HG02981 (cell line): ENCODE data around the gene HES7.

Source experiments
- ATAC-seq: cut with Tn5 transposase; IDR thresholded peaks from one replicate; pipeline ENCODE4 v1.9.1; 2021; ENCODE audit warnings: mild to moderate bottlenecking, moderate library complexity; ENCODE audit not compliant: unreplicated experiment

HES7 gene

DNA sequence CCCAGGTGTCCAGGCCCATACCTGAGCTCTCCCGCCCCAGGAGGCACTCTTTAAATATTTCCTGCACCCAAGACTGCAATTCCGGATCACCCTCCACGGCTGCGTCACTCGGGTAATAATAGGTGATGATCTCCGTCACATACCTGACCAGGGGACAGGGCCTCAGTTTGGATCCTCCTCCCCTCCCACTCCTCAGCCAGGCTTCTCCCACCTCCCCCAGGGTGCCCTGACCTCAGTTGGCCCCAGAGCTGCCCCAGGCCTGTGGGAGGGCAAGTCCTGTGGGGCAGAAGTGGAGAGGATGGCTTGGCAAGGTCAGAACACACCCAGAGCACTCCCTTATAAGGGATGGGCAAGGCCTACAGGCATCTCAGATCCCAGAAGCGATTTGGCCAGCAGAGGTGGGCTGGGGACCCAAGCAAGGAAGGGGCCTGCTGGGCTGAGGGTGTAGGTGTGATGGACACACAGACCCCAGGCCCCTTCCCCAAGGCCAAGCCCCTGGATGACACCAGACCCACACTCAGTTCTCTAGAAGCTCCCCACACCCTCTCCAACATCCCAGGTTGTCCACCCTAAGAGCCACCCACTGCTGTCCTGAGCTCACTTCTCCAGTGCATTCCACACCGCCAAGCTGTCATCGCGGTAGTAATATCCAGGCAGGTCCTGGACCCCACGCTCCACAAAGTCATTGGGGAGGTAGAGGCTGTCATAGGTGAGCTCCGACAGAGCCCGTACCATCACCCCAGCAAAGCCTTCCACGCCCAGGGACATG, 48.1 kb downstream of the HES7 start:
- ATAC-seq = no peak

DNA sequence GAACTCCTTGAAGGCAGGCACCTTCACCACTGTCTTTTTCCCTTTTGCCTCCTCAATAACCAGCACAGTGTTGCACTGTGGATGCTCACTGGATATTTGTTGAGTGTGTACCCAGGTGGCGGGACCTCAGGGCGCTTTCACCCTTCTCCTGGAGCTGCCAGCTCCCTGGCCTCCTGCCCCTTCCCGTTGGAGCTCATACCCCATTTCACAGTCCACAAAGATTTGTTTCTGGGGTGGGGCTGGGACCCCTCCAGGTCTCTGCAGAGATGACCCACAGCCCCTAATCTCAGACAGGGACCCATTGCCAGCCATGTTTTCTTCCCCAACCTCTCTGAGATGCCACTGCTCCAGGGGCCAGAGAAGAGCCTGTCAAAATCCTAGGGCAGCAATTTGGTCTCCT, 48.8 kb downstream of the HES7 start:
- ATAC-seq = no peak

DNA sequence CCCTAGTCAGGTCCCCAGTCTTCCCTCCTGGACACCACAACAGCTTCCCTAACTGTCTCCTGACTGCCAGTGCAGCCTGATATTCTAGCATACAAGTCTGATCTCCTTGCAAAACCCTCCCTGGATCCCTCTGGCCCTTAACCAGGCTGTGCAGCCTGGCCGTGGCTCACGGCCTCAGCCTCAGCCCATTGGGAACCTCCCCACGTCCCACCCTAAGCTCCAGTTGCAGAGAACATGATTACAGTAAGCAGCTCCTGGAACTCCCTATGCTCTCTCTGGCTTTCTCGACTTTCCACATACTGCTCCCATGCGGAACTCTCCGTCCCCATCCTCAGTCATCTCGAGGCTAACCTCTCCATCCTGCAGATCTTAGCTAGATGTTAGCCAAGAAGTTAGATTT, 49.4 kb downstream of the HES7 start:
- ATAC-seq = no peak

DNA sequence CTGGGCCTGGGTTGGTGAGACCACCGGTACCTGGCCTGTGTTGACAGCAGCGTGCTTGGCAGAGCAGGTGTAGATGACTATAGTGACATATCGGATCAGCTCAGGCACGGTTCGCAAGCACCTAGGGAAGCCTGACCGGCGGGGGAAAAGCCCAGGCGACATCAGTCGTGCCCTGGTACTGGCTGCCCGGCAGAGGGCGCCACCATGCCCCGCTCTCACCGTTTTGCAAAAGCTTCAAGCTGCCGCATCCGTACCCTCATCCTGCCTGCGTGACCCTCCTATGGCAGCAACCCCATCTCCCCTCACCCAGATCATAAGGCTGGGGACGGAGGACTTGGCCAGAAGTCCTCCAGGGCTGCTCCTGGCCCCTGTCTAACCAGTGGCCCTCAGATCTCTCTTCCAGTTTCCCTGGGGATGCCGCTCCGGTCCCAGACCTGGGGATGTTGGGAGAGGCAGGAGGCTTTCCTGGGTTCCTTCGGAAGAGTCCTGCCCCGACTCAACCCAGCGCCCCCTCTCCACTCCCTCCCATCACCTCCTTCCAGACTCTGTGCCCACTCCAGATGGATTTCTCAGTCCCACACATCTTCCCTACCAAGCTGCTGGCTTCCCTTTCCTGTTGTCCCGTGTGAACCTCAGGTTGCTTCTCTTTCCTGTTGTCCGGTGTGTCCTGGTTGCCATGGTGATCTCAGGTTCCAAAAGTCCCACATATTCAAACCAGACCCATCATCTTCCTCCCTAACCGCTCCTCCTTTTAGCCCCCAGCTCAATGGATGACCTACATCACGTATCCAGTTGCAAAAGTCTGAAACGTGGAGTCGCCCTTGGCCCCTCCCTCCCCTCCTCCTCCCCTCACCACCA, 50.0 kb downstream of the HES7 start:
- ATAC-seq = no peak

DNA sequence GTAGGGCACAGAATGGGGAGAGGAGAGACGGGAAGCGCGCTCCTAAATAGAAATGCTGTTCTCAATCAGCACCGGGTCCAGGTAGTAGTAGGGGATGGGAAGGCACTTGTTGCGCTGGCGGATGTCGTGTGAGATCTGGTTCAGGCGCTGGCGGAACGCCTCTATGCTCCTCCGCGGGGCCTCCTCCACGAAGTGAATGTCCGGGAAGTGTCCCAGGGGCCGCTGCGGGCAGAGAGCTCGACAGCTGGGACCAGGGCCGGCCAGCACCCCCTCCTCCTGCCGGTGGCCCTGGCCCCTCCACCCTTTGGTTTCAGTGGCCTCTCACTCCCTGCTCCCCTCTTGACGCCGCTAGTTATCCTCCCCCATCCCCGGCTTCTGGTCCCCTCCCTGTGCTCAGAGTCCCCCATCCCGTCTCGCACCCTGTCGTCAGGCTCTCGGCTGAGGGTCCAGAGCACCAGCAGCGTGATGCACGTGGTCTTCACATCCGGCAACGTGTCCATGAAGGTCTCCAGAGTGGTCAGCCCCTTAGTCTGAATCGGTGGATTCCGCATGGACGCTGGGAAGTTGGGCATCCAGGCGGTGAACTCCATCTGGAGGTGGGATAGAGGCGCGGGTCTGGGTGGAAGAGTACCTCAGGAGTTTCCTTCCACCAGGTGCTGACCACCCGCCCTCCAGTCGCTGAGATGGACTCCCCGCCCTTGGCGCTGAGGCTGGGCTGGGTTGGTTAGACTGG, 51.0 kb downstream of the HES7 start:
- no peak for ATAC-seq

DNA sequence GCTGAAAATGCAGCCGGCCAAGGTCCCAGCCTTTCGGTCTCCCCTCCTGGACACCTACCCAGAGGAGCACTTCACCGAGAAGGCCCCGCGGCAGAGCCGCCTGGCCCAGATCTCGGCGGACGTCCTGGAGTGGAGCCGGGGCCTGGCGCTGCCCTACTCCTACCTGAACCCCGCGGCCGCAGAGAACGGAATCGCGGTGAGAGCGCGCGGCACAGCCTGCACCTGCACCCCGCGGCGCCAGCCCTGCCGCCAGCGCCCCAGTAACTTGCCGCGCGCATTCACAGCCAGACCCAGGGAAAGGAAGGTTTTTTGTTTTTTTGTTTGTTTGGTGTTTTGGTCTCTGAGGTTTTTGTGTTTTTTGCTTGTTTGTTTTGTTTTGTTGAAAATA, 51.6 kb downstream of the HES7 start:
- no peak for ATAC-seq

DNA sequence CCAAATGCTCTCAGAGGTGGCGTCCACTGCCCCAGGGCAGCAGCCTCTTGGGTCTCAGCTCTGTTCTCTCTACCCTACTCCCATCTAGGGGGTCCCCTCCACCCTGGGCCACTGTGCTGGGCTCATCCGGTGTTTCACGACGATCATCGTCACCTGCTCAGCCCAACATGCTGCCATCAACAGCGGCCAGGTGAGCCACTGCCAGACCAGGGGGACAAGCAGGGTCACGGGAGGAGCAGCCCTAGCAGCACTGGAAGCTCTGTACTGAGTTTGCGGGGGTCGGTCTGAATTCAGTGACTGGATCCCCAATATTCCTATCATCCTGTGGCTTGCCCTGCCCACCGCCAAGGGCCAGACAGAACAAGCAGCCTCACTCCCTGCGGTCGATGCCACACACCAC, 52.4 kb downstream of the HES7 start:
- ATAC-seq = no peak
